Measurements from ENCODE around the gene ARHGEF33.

DNA sequence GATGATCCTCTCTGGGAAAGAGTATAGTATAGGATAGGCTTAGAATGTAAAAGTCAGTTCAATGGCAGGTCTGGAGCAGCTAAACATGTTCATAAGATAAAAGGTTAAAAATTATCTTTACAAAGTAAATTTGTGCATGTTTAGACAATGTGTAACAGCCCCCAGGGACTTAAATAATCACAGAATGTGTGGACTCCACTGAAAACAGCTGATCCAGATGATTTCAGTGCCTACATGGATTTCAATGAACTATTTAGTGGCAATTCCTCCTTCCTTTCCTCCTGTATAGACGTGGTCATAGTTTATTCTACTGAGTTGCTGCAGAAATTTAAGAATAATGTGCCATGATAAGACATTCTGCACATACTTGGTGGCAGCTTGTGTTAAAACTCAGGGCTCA is 42.9 kb downstream of the ARHGEF33 start:
- TF ChIP-seq FOXK2 (IDR thresholded peaks at IDR 0.05) (no peak), BHLHE40 (IDR thresholded peaks at IDR 0.05; ENCODE audit: borderline replicate concordance) (no peak), ARNT (IDR thresholded peaks at IDR 0.05) (no peak), TARDBP (IDR thresholded peaks at IDR 0.05) (no peak), ZNF384 (IDR thresholded peaks at IDR 0.05) (no peak), LEF1 (IDR thresholded peaks at IDR 0.05; ENCODE audit: borderline replicate concordance) (no peak), NFRKB (IDR thresholded peaks at IDR 0.05) (no peak), FOXA1 (IDR thresholded peaks at IDR 0.05) (no peak)
- TF ChIP-seq, protein P1, sequence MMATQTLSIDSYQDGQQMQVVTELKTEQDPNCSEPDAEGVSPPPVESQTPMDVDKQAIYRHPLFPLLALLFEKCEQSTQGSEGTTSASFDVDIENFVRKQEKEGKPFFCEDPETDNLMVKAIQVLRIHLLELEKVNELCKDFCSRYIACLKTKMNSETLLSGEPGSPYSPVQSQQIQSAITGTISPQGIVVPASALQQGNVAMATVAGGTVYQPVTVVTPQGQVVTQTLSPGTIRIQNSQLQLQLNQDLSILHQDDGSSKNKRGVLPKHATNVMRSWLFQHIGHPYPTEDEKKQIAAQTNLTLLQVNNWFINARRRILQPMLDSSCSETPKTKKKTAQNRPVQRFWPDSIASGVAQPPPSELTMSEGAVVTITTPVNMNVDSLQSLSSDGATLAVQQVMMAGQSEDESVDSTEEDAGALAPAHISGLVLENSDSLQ (IDR thresholded peaks at IDR 0.05) = no peak

Data from HEK293T (cell line).